Superior temporal gyrus (tissue), 1 donor: ENCODE results near the gene NSMCE4A.
"Not testable (repeated sequence)": the region's sequence is repeated elsewhere in the genome, so short reads cannot be mapped to it uniquely, and the experiment has no call there.

Experiments
- DNase-seq: peaks from one replicate; pipeline ENCODE4 v3.0.0-alpha.2; 2016; ENCODE audit errors: extremely low spot score

Gene NSMCE4A

GRCh38 chr10:121936295-121936694 is 38.7 kb downstream of the NSMCE4A start:
- no peak for DNase-seq

- no peak for DNase-seq
These were observed 39.3 kb downstream of the NSMCE4A start for GRCh38 chr10:121935702-121936101.

- DNase-seq, result not testable (repeated sequence)
These were observed 44.5 kb downstream of the NSMCE4A start for GRCh38 chr10:121930268-121931085.

- not testable (repeated sequence) for DNase-seq
These were observed 45.3 kb downstream of the NSMCE4A start for GRCh38 chr10:121929585-121930267.

GRCh38 chr10:121928528-121928884 is 46.5 kb downstream of the NSMCE4A start:
- peak; percentile 49 for DNase-seq

- peak; percentile 90 for DNase-seq
These were observed 47.0 kb downstream of the NSMCE4A start, which contains the start of gene ATE1 for GRCh38 chr10:121927841-121928527. TSS of gene ATE1 (minus strand) at chr10:121928031. CDS start at chr10:121927949, 82 bp downstream.

GRCh38 chr10:121927318-121927840 is 47.6 kb downstream of the NSMCE4A start:
- peak; percentile 62 for DNase-seq

GRCh38 chr10:121926671-121927317 is 48.2 kb downstream of the NSMCE4A start:
- DNase-seq, result peak; percentile 71

- DNase-seq, result no peak
These were observed 48.9 kb downstream of the NSMCE4A start for GRCh38 chr10:121926157-121926556.

- peak; percentile 61 for DNase-seq
These were observed 53.6 kb downstream of the NSMCE4A start for GRCh38 chr10:121921238-121921931.

- no peak for DNase-seq
These were observed 55.4 kb downstream of the NSMCE4A start for GRCh38 chr10:121919666-121920065.

GRCh38 chr10:121918800-121919199 is 56.2 kb downstream of the NSMCE4A start:
- not testable (repeated sequence) for DNase-seq

GRCh38 chr10:121914661-121915060 is 60.4 kb downstream of the NSMCE4A start:
- DNase-seq, result no peak

- DNase-seq, result no peak
These were observed 63.7 kb downstream of the NSMCE4A start for GRCh38 chr10:121911421-121911697.

- peak; percentile 87 for DNase-seq
These were observed 64.2 kb downstream of the NSMCE4A start for GRCh38 chr10:121910673-121911420.
